H1 (cell line): ENCODE results near the gene KRT32. TPM values are rescaled to one million over a fixed set of nuclear protein-coding genes. Genes with fewer than 3 reads are reported as not detected.

Experiments
- CTCF ChIA-PET: fragments of 300-600 bp; sonication (Branson Sonifier 250); formaldehyde crosslinking; loops from one replicate; lab custom pipeline; 2021; ENCODE audit not compliant: partially characterized antibody; lab: Charles Lee
- POLR2A ChIA-PET: fragments of 300-600 bp; sonication (Branson Sonifier 250); formaldehyde crosslinking; loops from one replicate; lab custom pipeline; 2021; ENCODE audit warnings: inconsistent platforms; ENCODE audit not compliant: partially characterized antibody; lab: Charles Lee
- DNase-seq, 2 experiments: peaks; one replicate each; pipeline versions ENCODE4 v3.0.0 to v3.0.0-alpha.2; 2010 to 2022; ENCODE audit warnings: low spot score in 2 of 2, low read depth in 1 of 2, mixed read lengths in 1 of 2
- FAIRE-seq: peaks from 2 replicates; lab custom pipeline; 2011; peaks lifted over from hg19 to GRCh38; lab: Jason Lieb, UNC
- H2AFZ ChIP-seq: 2 replicates; pipeline ENCODE4 v1.8.1; 2012; ENCODE audit warnings: low read length, inconsistent platforms
- H2AK5ac ChIP-seq: 2 replicates; pipeline ENCODE4 v1.6.1; 2013; ENCODE audit warnings: low read depth, low read length
- H2BK120ac ChIP-seq: replicated peaks from 2 replicates; pipeline ENCODE3; 2013; ENCODE audit warnings: low read depth, low read length, inconsistent platforms
- H2BK12ac ChIP-seq: 2 replicates; pipeline ENCODE4 v1.6.1; 2013; ENCODE audit warnings: low read depth, low read length
- H2BK15ac ChIP-seq: 2 replicates; pipeline ENCODE4 v1.6.1; 2013; ENCODE audit warnings: low read length
- H2BK20ac ChIP-seq: 2 replicates; pipeline ENCODE4 v1.6.1; 2013; ENCODE audit warnings: low read length
- H2BK5ac ChIP-seq: 2 replicates; pipeline ENCODE4 v1.6.1; 2013; ENCODE audit warnings: low read depth, low read length
- H3K14ac ChIP-seq: 2 replicates; pipeline ENCODE4 v1.6.1; 2013; ENCODE audit warnings: inconsistent platforms; ENCODE audit not compliant: insufficient read length
- H3K18ac ChIP-seq: 2 replicates; pipeline ENCODE4 v1.6.1; 2013; ENCODE audit warnings: low read length; ENCODE audit errors: extremely low read depth
- H3K23ac ChIP-seq: 2 replicates; pipeline ENCODE4 v1.6.1; 2013; ENCODE audit warnings: inconsistent platforms; ENCODE audit not compliant: insufficient read length
- H3K23me2 ChIP-seq: 2 replicates; pipeline ENCODE4 v1.6.1; 2013; ENCODE audit warnings: low read depth, low read length
- H3K27ac ChIP-seq: 2 replicates; pipeline ENCODE4 v1.6.1; 2011; ENCODE audit warnings: low read depth, low read length, inconsistent platforms
- H3K27me3 ChIP-seq, 4 experiments: replicated peaks in 1 of 4; 1 replicate in 1 of 4; 2 replicates in 3 of 4; pipeline versions ENCODE4 v1.6.1 to v1.8.1; 2011 to 2013; ENCODE audit warnings: low read length in 3 of 4, mild to moderate bottlenecking in 3 of 4, inconsistent platforms in 2 of 4, mixed read lengths in 2 of 4, moderate library complexity in 1 of 4; ENCODE audit not compliant: control insufficient read depth in 3 of 4, insufficient read depth in 3 of 4; ENCODE audit errors: extremely low read depth in 1 of 4
- H3K36me3 ChIP-seq, 4 experiments: 2 replicates each; pipeline versions ENCODE4 v1.6.1 to v1.8.1; 2011 to 2013; ENCODE audit warnings: mild to moderate bottlenecking in 4 of 4, low read length in 3 of 4, moderate library complexity in 2 of 4, control low read depth in 1 of 4, inconsistent platforms in 1 of 4; ENCODE audit not compliant: insufficient read depth in 4 of 4, control insufficient read depth in 2 of 4
- H3K4ac ChIP-seq: replicated peaks from 2 replicates; pipeline ENCODE3; 2013; ENCODE audit warnings: low read length, low read depth, mixed read lengths, inconsistent platforms; ENCODE audit not compliant: insufficient read length
- H3K4me1 ChIP-seq, 4 experiments: replicated peaks in 1 of 4; 1 replicate in 1 of 4; 2 replicates in 3 of 4; pipeline versions ENCODE4 v1.6.1 to v1.8.1; 2011 to 2013; ENCODE audit warnings: low read length in 3 of 4, inconsistent platforms in 2 of 4, mixed read lengths in 1 of 4; ENCODE audit not compliant: insufficient read depth in 4 of 4, control insufficient read depth in 3 of 4
- H3K4me2 ChIP-seq, 2 experiments: 2 replicates each; pipeline versions ENCODE4 v1.6.1 to v1.8.1; 2011 to 2013; ENCODE audit warnings: low read depth in 2 of 2, low read length in 2 of 2, control low read depth in 1 of 2, inconsistent platforms in 1 of 2, mild to moderate bottlenecking in 1 of 2; ENCODE audit not compliant: insufficient read depth in 1 of 2
- H3K4me3 ChIP-seq, 4 experiments: fragments of 200-600, 300-600 bp in 1 of 4; sonication (generic), shearing (Covaris generic), sonication (Bioruptor Twin) in 1 of 4; 2 replicates each; pipeline versions ENCODE4 v1.5.1 to v1.8.1; 2011 to 2016; ENCODE audit warnings: low read length in 4 of 4, low read depth in 3 of 4, control low read depth in 2 of 4, inconsistent platforms in 2 of 4, mild to moderate bottlenecking in 2 of 4, mixed read lengths in 1 of 4, moderate library complexity in 1 of 4; ENCODE audit not compliant: insufficient read depth in 2 of 4; ENCODE audit errors: extremely low read depth in 1 of 4
- H3K56ac ChIP-seq: replicated peaks from 2 replicates; pipeline ENCODE3; 2013; ENCODE audit warnings: low read depth, mild to moderate bottlenecking, mixed read lengths, low read length, inconsistent platforms; ENCODE audit not compliant: insufficient read length
- H3K79me1 ChIP-seq: 2 replicates; pipeline ENCODE4 v1.6.1; 2013; ENCODE audit warnings: low read depth, low read length, control low read depth
- H3K79me2 ChIP-seq, 2 experiments: 2 replicates each; pipeline versions ENCODE4 v1.6.1 to v1.8.1; 2012 to 2013; ENCODE audit warnings: low read length in 2 of 2, mild to moderate bottlenecking in 2 of 2, inconsistent platforms in 1 of 2; ENCODE audit not compliant: insufficient read depth in 2 of 2, control insufficient read depth in 1 of 2
- H3K9ac ChIP-seq, 4 experiments: replicated peaks in 1 of 4; 1 replicate in 1 of 4; 2 replicates in 3 of 4; pipeline versions ENCODE4 v1.6.1 to v1.8.1; 2011 to 2013; ENCODE audit warnings: low read depth in 3 of 4, low read length in 3 of 4, control low read depth in 2 of 4, mild to moderate bottlenecking in 2 of 4, moderate library complexity in 2 of 4, inconsistent platforms in 1 of 4; ENCODE audit errors: extremely low read depth in 1 of 4
- H3K9me3 ChIP-seq, 2 experiments: 2 replicates each; pipeline versions ENCODE4 v1.6.1 to v1.8.1; 2012 to 2013; ENCODE audit warnings: mild to moderate bottlenecking in 2 of 2, moderate library complexity in 2 of 2, control low read depth in 1 of 2, inconsistent platforms in 1 of 2, low read depth in 1 of 2, low read length in 1 of 2, mixed read lengths in 1 of 2; ENCODE audit not compliant: insufficient read depth in 2 of 2
- H4K20me1 ChIP-seq, 2 experiments: replicated peaks in 1 of 2; 2 replicates each; pipeline versions ENCODE3 to v1.8.1; 2011 to 2013; ENCODE audit warnings: inconsistent platforms in 2 of 2, low read length in 2 of 2, mild to moderate bottlenecking in 1 of 2; ENCODE audit not compliant: insufficient read depth in 2 of 2, control insufficient read depth in 1 of 2
- H4K5ac ChIP-seq: 2 replicates; pipeline ENCODE4 v1.6.1; 2013; ENCODE audit warnings: low read length, low read depth, mixed read lengths, inconsistent platforms; ENCODE audit not compliant: insufficient read length
- H4K8ac ChIP-seq: 2 replicates; pipeline ENCODE4 v1.8.0; 2013; ENCODE audit warnings: mild to moderate bottlenecking, moderate library complexity, low read length, inconsistent platforms; ENCODE audit not compliant: insufficient read depth; ENCODE audit errors: extremely low read depth
- H4K91ac ChIP-seq: replicated peaks from 2 replicates; pipeline ENCODE3; 2013; ENCODE audit warnings: low read length, mixed read lengths, inconsistent platforms; ENCODE audit not compliant: insufficient read length
- ASH2L ChIP-seq: fragments of 200-600, 300-600 bp; sonication (generic); IDR thresholded peaks from one replicate; pipeline ENCODE4 v1.7.1; 2017; ENCODE audit warnings: low read length
- EZH2 ChIP-seq: fragments of 200-600 bp; sonication (generic); IDR thresholded peaks from 2 replicates; pipeline ENCODE4 v1.7.1; 2012; ENCODE audit warnings: low read depth, mild to moderate bottlenecking, moderate library complexity, low read length, inconsistent platforms; ENCODE audit not compliant: severe bottlenecking
- NRF1 ChIP-seq: IDR thresholded peaks from 2 replicates; pipeline ENCODE4 v1.6.1; 2011; ENCODE audit warnings: mild to moderate bottlenecking, low read depth, low read length, improper control_type of control experiment
- RBBP5 ChIP-seq: IDR thresholded peaks from 2 replicates; pipeline ENCODE4 v1.7.1; 2012; ENCODE audit warnings: low read depth, mild to moderate bottlenecking, inconsistent platforms, low read length, moderate library complexity, borderline replicate concordance
- RXRA ChIP-seq: IDR thresholded peaks from 2 replicates; pipeline ENCODE4 v1.6.1; 2011; ENCODE audit warnings: low read depth, mild to moderate bottlenecking, low read length, moderate library complexity; ENCODE audit not compliant: insufficient read depth
- WGBS, 2 experiments: shearing (Covaris generic) in 1 of 2; methylation state at CpG; one replicate each; pipeline versions ENCODE4 v1.1.6 to v1.1.7; 2013 to 2015; ENCODE audit warnings: low lambda C conversion rate in 2 of 2, mixed read lengths in 2 of 2, inconsistent platforms in 1 of 2, low coverage in 1 of 2, missing lambda C conversion rate in 1 of 2; ENCODE audit not compliant: insufficient replicate concordance in 2 of 2, insufficient coverage in 1 of 2, insufficient read length in 1 of 2; ENCODE audit errors: extremely low coverage in 1 of 2, missing lambda C conversion rate in 1 of 2; 5-methylcytosine and 5-hydroxymethylcytosine counted together
- polyA plus RNA-seq, 7 experiments: library from polyadenylated mRNA; depleted of rRNA in 3 of 7; stranded (reverse) in 5 of 7; unstranded in 2 of 7; fragments of >200 nt in 5 of 7; fragments of 200-250 nt in 2 of 7; gene quantifications; 1 replicate in 5 of 7; 2 replicates in 1 of 7; 4 replicates in 1 of 7; pipeline versions ENCODE4 v1.2.1 to v1.2.3, GENCODE V29; 2011 to 2013; ENCODE audit warnings: missing spikeins in 2 of 7, mixed read lengths in 2 of 7
- total RNA-seq: library from RNA; stranded (reverse); fragmentation: NEBNext Ultra II Directional; extraction: Animal tissue kit (Norgen Biotek cat#: 25700); gene quantifications from 2 replicates; pipeline ENCODE4 v1.2.1, GENCODE V29; 2021

The KRT32 gene
- total and polyA plus RNA-seq, 2 of the 8 experiments (the other 6 are each of a cell fraction or from before 2014, with no cell fraction given) = not detected

DNA sequence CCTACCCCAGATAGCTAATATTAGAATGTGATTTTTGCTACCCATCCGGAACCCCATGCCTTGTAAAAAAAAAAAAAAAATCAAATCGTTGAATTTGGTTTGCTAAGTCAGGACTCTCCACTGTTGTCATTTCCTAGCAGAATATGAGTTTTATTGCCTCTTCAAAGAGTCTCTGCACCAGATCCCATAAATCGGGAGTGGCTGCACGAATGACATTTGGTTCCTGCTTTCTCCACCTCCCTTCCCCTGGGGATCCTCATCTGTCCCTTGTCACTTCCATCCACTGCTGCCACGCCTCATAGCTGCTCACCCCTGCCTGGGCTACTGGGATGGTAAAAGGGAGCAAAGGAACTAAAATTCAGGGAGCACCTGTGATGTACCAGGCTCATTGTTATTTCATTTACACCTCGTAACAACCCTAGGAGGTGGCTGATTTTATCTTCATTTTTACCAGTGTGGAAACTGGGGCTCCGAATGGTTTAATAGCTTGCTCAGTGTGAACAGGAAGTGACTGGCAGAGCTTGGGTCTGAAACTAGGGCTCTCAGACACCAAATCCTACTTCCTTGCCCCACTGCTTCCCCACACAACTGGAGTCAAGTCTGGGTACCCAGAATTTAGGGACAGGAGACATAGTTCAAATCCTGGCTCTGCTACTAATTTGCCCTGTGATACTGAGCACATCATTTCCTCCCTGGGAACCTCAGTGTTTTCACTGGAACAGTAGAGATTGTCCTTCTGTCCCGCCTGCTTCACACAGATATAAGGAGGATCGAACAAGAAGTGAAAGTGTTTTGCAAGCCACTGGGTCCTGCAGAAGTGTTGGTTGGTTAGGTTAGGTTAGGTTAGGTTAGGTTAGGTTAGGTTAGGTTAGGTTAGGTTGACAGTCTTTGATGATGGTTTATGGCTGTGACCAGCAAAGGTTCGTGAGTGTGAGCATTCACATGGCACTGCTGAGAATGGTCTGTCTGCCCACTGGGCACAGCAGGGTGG is 23.1 kb upstream of the KRT32 start:
- no peak overlapping the region for H3K23ac ChIP-seq
- H4K20me1 ChIP-seq = no peaks in the 10 kb centered on the region
- DNase-seq (no peak), FAIRE-seq (no peak)
- no peak overlapping the region for H4K8ac ChIP-seq
- no peak overlapping the region for H3K4ac ChIP-seq
- H3K4me3 ChIP-seq = no peak overlapping the region
- no peaks in the 10 kb centered on the region for H3K9me3 ChIP-seq
- no peak overlapping the region for H4K5ac ChIP-seq
- no peak overlapping the region for H2BK5ac ChIP-seq
- ChIA-PET POLR2A (interaction anchor here (0.6 to 1.3 kb wide), 4 partner anchors 10 to 199 kb away, joined by 3 to 5 read pairs (median 3); partner anchors contain the start of gene EIF1), CTCF (interaction anchor here (0.6 to 33.9 kb wide), 14 partner anchors 8 to 665 kb away, joined by 3 to 427 read pairs (median 3); partner anchors contain the start of gene KRT35)
- no peak overlapping the region for H3K9ac ChIP-seq
- H2BK20ac ChIP-seq = no peak overlapping the region
- H3K79me1 ChIP-seq = no peaks in the 10 kb centered on the region
- H3K4me2 ChIP-seq = no peak overlapping the region
- no peak overlapping the region for H3K14ac ChIP-seq
- no peaks in the 10 kb centered on the region; a peak in 2 of 7 replicates for H3K4me1 ChIP-seq
- WGBS, 2 experiments = 86% methylated on average over 10 of the region's 10 CpGs; no CpG with 5 or more reads in 1 of the 2 experiments
- H2AFZ ChIP-seq = no peak overlapping the region
- H3K27me3 ChIP-seq = peaks cover 0 to 12% (median 6%) of the 10 kb centered on the region in 4 experiments; a peak in 6 of 7 replicates
- H3K79me2 ChIP-seq = no peaks in the 10 kb centered on the region
- no peak overlapping the region for H3K27ac ChIP-seq
- no peak for TF ChIP-seq EZH2
- no peak for TF ChIP-seq RXRA
- TF ChIP-seq RBBP5 = no peak
- TF ChIP-seq ASH2L = no peak
- no peak for TF ChIP-seq NRF1
- H4K91ac ChIP-seq = no peak overlapping the region
- no peak overlapping the region for H2BK12ac ChIP-seq
- no peak overlapping the region for H3K18ac ChIP-seq
- H3K23me2 ChIP-seq = no peaks in the 10 kb centered on the region
- H2BK120ac ChIP-seq = no peak overlapping the region
- no peak overlapping the region for H2BK15ac ChIP-seq
- H3K36me3 ChIP-seq = no peaks in the 10 kb centered on the region
- H2AK5ac ChIP-seq = no peak overlapping the region
- H3K56ac ChIP-seq = no peak overlapping the region
